ENCODE results near the gene ACSL1.
A peak's percentile ranks its signal among the peaks of the same experiment; 100 is the strongest.

ACSL1 gene

GRCh38 chr4:184765473-184766340 lies 60.1 kb downstream of the ACSL1 start:
- H3K4me3 ChIP-seq (ENCODE audit: low read length) = no peak overlapping the region
- TF ChIP-seq CTCF (conservative IDR thresholded peaks at IDR 0.05; ENCODE audit: low read length) = no peak
- DNase-seq (ENCODE audit: low read depth) = no peak

- TF ChIP-seq CTCF (conservative IDR thresholded peaks at IDR 0.05; ENCODE audit: low read length) = no peak
- H3K4me3 ChIP-seq (ENCODE audit: low read length) = no peak overlapping the region
- no peak for DNase-seq (ENCODE audit: low read depth)
These were observed 61.2 kb downstream of the ACSL1 start for GRCh38 chr4:184764601-184765000.

GRCh38 chr4:184763150-184763780 lies 62.5 kb downstream of the ACSL1 start:
- H3K4me3 ChIP-seq (ENCODE audit: low read length) = no peak overlapping the region
- TF ChIP-seq CTCF (conservative IDR thresholded peaks at IDR 0.05; ENCODE audit: low read length) = no peak
- peak; percentile 85 for DNase-seq (ENCODE audit: low read depth)

- DNase-seq (ENCODE audit: low read depth) = no peak
- no peak for TF ChIP-seq CTCF (conservative IDR thresholded peaks at IDR 0.05; ENCODE audit: low read length)
- H3K4me3 ChIP-seq (ENCODE audit: low read length) = no peak overlapping the region
These were observed 63.7 kb downstream of the ACSL1 start for GRCh38 chr4:184762100-184762499.

GRCh38 chr4:184760681-184761080 lies 65.1 kb downstream of the ACSL1 start:
- TF ChIP-seq CTCF (conservative IDR thresholded peaks at IDR 0.05; ENCODE audit: low read length) = no peak
- no peak for DNase-seq (ENCODE audit: low read depth)
- no peak overlapping the region for H3K4me3 ChIP-seq (ENCODE audit: low read length)

GRCh38 chr4:184757810-184758209 lies 68.0 kb downstream of the ACSL1 start:
- TF ChIP-seq CTCF (conservative IDR thresholded peaks at IDR 0.05; ENCODE audit: low read length) = no peak
- no peak overlapping the region for H3K4me3 ChIP-seq (ENCODE audit: low read length)
- peak; percentile 85 for DNase-seq (ENCODE audit: low read depth)

- peak; percentile 68 for DNase-seq (ENCODE audit: low read depth)
- no peak overlapping the region for H3K4me3 ChIP-seq (ENCODE audit: low read length)
- no peak for TF ChIP-seq CTCF (conservative IDR thresholded peaks at IDR 0.05; ENCODE audit: low read length)
These were observed 69.4 kb downstream of the ACSL1 start for GRCh38 chr4:184756399-184756798.

Measured in AG10803 (cell line).